GM19328 (cell line): ENCODE data around the gene GIGYF2.

Experiments
- ATAC-seq: cut with Tn5 transposase; IDR thresholded peaks from one replicate; pipeline ENCODE4 v1.9.1; 2021; ENCODE audit warnings: mild to moderate bottlenecking, moderate library complexity; ENCODE audit not compliant: unreplicated experiment

GIGYF2 gene

DNA sequence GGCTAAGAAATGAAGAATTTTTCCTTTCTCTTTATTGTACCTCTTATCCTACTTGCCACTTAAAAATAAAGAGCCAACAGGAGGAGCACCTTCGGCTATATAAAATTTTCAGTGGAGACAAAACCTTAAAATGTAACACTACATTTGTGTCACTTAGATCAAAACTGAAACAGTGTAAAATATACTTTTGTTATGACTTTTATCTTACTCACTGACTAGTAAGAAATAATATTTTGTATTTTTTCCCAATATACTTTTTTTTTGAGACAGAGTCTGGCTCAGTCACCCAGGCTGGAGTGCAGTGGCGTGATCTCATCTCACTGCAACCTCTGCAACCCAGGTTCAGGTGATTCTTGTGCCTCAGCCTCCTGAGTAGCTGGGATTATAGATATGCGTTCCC, 50.9 kb downstream of the GIGYF2 start:
- no peak for ATAC-seq

DNA sequence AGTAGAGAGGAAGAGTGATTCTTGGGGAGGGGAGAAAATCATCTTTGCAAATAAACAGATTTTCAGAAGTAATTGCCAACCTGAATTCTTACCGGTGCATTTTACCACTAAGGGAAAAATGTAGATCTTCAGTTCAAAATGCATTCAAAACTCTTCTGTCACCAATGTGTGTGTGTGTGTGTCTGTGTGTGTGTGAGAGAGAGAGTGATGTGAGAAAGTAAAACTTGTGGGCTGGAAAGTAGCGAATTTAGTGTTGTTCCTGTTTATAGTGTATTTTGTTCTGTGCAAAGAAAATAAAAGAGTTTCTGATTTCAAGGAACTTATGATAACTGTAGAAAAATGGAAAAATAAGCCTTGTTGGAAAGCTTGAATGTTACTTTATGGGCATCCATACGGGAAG, 52.2 kb downstream of the GIGYF2 start:
- no peak for ATAC-seq

DNA sequence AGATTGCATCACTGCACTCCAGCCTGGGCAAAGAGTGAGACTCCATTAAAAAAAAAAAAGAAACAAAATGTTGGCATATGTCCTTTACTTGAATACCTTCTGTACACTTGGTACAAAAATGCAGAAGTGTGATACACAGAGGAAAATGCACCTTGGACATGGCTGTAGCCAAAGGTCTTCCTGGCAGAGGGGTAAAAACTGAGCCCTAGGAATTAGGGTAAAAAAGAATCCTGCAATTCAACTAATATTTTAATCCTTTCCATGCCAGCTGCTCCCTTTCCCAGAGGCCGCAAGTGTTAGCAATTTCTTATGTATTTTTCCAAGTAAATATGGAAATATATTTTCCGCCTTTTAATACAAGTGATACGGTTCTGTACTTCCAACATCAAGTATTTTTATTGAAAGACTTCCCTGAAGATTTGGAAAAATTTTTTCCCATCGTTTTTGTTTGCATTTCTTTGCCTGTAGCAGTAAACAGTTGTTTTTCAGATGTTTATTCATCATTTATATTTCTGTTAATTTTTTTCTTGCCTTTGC, 53.1 kb downstream of the GIGYF2 start:
- no peak for ATAC-seq

DNA sequence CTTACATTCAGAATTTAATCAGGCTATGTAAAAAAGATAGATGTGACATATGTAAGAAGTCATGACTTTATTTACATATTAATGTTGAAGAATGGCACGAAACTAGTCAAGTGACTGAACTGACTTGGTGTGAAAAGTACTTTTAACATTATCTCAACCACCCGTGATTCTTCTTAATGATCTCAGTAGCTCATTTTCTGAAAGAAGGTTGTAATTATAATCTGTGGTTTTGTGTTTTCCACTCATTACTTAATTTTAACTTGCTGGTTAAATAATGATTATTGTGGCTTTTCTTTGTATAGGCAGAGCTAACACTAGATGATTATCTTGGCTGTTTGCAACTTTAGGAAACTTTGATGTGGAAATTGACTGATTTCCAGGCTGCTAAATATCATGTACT, 60.8 kb downstream of the GIGYF2 start:
- ATAC-seq: no peak

DNA sequence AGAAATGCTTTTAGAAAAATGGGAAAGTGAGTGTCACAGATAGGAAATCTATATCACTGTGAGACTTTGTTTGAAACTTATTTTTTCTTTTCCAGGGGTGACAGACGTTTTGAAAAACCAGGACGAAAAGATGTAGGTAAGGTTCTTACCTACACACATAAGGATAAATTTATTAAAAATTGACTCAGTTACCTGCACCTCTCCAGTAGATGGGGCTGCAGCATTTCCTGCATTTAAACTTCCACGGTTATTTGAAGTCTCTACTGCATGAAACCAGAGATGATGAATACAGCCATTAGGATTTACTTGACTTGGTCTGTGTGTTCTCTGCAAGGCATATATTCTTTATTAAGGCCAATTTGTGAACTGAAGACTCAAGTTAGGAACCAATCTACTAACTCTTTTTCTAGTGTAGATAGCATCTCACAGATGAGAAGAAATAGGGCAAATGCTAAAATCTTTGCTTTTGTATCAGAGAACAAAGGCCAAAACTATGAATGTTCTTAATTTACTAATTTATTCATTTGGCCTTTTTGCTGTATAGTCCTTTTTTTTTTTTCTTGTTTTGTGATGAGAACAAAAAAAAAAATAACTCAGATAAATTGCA, 64.3 kb downstream of the GIGYF2 start:
- no peak for ATAC-seq

DNA sequence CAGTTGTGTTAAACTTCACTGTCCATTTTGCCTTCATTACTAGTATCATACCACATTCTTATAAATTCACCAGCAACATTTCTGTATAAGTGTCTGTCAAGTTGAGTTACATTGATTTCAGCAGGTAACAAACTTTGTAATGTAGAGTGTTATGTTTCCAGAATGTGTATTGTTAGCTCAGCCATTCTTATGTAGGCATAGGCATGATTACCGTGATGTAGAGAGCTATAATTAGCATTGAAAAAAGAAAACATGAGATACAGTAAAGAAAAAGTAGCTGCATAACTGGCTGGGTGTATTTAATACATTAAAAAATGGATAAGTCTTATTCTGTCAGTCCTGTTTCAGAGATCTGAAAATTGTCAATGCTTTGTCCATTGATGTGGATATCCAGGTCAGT, 70.7 kb downstream of the GIGYF2 start:
- ATAC-seq: no peak

DNA sequence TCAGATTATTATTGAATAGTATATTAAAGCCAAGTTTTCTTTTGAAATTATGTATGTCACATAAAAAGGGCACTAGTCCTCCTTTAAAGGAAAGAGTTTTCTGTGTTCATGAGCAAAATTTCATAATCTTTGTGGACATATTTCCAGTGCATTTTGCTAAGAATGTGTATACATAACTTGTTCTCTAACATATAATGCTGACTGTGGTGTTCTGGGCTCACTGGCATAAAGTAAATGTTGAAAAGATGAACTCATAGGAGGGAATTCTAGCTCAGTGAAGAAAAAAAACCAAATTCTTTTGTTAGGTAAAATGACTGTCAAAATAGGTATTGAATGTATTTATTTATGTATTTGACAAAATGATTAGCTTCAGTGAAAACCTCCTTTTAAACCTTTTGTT, 73.1 kb downstream of the GIGYF2 start:
- ATAC-seq: no peak

DNA sequence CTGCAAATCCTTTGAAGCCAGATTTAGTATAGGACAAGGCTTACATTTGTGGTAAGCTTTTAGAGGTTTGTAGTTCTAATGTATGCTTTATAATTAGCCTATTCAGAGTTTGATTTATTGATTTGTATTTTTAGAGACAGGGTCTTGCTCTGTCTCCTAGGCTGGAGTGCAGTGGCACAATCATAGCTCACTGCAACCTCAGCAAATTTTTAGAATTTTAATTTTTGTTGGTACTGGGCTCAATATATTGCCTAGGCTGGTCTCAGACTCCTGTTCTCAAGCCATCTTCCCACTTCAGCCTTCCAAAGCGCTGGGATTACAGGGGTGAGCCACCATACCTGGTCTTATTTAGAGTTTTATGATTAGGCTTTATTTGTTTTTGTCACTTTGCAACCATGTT, 74.7 kb downstream of the GIGYF2 start:
- no peak for ATAC-seq

DNA sequence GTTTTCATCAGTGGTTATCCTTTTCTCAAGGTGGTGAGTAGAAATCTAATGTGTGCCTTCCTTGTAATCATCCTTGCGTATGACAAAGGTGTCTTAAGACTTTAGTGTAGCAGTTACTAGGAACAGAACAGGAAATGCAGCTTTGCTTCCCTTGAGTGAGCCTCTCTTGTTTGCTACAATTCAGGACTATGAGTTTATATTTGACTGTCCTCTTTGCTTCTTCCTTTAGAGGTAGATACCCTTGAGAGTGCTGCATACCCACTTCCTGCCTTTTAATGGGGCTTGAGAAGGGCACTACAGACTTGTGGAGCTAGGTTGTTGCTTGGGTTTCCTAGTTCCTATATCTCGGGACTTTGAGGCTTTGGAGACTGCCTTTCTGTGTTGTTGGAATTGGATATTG, 75.4 kb downstream of the GIGYF2 start:
- no peak for ATAC-seq

DNA sequence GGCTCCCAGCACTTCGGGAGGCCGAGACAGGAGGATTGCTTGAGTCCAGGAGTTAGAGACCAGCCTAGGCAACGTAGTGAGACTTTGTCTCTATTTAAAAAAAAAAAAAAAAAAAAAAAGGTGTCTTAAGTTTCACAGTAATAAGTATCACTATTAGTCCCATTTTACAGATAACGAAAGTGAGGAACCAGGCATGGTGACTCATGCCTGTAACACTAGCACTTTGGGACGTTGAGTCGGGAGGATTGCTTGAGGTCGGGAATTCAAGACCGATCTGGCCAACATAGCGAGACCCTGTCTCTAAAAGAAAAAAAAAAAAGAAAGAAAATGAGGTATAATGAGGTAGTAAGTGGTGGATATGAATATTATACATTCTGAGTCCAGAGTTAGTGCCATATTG, 76.7 kb downstream of the GIGYF2 start:
- no peak for ATAC-seq

DNA sequence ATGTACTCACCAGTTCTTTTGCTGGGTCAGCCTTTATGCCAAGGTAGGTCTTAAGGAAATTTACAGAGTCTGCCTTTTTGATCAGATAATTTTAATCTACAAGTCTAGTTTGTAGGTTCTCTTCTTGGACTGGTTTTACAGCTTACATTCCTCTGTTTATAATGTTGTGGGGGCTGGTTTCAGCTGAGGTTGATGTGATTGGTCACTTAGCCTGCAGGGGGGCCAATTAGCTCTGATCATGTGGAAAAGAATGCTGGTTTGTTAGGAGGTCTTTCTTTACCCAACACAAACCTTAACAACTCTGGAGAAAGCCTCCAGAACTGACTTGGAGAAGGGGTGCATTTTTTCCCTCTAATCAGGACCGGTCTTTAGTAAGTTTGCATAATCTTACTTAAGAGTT, 79.3 kb downstream of the GIGYF2 start, which contains the start of gene KCNJ13:
TSS of gene KCNJ13 (minus strand) at position 131 of the 400 bp plus-strand sequence. CDS start 5,203 bp downstream, outside the sequence.
- ATAC-seq: no peak

DNA sequence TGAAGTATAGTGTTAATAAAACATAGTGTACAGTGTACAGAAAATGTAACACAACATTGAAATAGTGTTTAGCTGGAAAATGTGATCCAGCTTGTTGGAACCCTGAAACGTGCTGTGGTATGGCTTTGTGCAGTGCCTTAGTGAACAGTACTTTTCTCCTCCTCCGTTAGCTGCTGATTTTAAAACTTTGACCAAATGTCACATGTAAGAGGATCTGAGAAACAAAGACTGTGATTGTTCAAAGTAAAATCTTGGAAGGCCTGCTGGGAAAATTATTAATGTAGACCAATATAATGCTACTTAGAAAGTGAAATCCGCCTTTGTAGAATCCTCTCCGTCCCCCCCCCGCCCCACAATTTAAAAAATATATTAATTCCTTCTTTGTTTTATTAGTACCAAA, 80.1 kb downstream of the GIGYF2 start:
- no peak for ATAC-seq

DNA sequence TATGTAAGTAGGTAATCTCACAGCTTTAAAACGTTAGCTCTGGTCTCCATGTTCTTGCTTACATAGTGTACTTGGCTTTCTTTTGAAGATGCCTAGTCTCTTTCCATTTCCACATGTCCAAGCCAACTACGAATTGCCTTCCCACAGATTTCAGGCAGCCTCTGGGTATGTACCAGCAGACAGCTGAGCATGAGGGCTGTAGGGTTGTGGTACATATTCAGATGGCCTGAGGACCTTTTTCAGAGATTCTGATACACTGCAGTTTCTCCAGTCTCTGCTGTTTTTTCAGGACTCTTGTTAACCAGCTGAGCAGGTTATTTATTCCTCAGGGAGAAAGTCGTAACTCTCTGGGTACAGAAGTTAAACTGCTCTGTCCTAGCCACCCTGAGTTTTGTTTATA, 82.3 kb downstream of the GIGYF2 start:
- no peak for ATAC-seq

DNA sequence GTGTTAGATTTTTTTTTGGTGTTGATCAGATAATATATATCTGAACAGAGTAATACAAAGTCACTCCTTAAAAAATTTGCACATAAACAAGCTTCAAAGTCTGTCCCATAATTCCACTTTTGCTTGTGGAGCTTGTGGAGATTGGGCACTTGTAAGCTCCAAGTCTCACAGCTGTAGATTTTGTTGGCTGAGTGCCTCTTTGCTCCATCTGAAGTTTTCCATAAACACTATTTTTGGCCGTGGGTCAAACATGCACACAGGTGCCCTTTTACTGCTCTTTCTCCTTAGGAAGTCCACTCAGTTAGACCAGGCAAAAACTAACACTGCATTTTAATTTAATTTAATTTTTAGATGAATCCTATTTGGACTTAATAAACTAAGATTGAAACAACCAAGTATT, 82.8 kb downstream of the GIGYF2 start:
- no peak for ATAC-seq

DNA sequence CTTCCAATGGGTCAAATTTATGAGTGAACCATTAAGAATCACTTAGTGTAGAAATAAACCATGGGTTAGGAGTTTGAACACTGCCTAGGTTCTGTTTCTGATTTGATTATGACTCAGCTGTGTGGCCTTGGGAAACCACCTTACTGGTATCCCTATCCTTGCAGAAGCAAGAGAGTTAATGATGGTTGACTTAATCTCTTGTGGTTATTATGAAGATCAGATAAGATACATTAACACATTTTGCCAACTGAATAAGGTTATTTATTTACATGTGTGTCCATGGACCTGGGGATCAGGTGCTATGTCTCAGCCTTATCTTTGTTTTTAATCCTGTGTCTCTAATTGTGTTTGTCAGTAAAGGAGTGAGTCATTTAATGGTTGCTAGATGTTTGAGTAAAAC, 84.6 kb downstream of the GIGYF2 start:
- no peak for ATAC-seq

DNA sequence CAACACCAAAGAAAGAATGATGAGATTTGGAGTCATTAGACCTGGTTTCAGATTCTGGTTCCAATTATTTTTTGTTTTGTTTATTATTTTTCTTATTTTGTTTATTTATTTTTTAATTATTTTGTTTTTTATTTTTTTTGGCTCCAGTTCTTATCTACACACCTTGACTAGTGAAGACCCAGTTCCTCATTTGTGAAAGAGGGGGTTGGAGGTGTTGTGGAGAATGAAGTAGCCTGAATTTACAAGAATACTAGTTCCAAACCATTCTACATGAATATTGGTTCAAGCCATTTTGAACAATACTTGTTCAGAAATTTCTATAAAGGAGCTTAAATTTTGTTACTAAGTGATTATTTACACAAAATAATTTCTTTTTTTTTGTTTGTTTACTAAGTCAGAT, 86.1 kb downstream of the GIGYF2 start:
- no peak for ATAC-seq

DNA sequence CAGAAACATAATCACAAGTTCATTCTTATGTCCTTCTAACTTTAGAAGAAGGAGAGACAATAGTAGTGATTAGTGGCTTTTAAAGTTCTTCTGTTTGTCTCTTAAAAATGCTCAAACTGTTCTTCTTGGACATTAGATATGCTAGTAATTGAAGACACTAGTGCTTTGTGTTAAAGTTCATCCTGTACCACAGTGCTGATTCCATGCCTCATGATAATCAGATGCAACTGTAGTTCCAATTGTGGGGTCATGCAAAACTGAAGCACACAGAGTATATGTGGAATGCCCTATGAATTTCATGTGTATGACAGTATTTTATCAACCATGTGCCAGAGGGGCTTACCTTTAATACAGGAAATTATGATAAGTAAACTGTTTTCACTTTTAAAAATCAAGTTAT, 90.7 kb downstream of the GIGYF2 start:
- ATAC-seq: no peak

DNA sequence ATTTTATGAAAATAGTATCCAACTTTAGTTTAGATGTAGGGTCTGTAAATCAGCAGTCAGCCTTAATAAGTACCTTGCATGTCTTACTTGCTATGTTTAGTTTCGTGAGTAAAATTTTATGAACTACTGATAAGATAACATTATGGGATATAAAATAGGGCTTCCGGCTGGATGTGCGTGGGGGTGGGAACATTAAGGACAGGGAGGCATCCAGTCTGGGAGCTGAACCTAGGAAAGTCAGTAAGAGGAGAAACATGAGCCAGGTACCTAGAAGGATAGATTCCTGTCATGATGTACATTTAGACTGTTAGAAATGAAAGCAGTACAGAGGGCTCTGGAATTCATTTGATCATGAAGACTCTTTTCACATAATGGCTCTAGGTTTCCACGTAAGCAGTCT, 92.0 kb downstream of the GIGYF2 start:
- no peak for ATAC-seq

DNA sequence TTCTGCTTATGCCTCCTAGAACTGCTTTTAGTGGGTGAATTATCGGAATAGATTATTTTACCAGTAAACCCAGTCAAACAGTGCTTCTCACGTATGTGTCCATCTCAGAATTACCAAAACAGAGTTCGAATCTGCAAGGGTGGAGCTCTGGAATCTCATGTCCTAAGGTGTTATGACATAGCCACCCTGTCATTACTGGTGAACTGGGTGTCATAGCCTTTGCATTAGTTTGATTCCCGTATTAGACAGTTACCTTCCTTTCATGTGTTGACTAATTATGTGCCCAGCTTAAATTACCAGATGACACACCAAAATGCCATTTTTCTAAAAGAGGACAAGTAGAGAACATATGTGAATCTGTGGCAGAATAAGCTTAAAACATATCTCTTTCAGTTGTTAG, 94.4 kb downstream of the GIGYF2 start:
- ATAC-seq: no peak

DNA sequence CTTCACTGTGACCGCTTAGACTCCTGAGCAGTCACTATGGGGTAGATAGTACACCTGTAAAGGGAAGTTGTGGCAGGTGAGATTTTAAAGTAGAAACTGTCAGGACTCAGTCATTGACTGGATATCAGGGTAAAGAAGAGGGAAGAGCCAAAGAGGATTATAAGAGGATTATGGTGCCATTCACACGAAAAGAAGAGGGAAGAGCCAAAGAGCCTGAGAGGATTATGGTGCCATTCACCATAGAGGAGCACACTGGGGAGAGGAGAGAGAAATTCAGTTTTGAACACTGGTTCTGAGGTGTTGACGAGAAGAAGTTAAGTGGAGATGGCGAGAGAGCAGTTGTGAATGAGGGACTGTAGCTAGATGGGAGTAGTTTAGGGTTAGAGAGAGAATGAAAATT, 96.1 kb downstream of the GIGYF2 start:
- no peak for ATAC-seq

DNA sequence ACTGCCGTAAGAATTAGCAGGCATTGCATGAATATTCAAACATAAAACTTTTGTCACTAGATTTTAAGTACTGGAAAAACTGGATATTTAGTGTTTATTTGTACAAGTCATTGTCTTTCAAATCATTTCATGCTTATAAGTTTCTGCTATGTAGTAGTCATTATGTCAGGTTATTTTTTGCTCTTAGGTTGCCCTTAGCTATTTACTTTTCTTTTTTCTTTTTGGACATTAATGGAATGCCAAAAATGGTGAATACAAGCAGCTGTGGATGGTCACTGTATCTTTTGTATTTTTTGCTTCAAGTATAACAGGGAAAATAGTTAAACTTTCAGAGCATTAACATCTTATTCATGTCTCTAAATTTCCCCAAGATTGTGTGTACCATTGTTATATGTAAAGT, 97.8 kb downstream of the GIGYF2 start:
- ATAC-seq: no peak

DNA sequence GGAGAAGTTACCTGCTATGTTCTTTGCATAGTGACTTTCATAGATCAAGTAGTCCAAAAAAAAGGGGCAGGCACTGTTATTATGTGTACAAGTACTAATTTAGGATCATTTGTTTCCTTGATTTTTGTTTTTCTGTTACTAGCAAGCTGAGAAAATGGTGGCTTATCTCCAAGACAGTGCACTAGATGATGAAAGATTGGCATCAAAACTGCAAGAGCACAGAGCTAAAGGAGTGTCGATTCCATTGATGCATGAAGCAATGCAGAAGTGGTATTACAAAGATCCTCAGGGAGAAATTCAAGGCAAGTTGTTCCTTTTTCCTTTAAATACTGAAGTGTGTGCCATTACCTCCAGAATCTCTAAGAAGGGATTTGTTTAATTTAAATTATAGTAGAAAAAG, 98.8 kb downstream of the GIGYF2 start:
- no peak for ATAC-seq

DNA sequence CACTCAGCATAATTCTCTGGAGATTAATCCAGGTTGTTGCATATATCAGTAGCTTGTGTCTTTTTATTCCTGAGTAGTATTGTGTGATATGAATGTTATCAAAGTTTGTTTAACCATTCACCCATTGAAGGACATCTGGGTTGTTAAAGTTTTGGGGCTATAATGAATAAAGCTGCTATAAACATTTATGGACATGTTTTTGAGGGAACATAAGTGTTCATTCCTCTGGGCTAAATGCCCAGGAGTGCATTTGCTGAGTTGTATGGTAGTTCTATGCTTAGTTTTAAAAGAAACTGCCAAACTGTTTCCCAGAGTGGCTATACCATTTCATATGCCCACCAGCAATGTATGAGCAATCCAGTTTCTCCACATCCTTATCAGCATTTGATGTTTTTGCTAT, 101.1 kb downstream of the GIGYF2 start:
- no peak for ATAC-seq
